Activated T-cell treated with anti-CD3 and anti-CD28 coated beads for 24 hours (primary cell): ENCODE data around the gene MRPL11.
"Not testable (repeated sequence)": the region's sequence is repeated elsewhere in the genome, so short reads cannot be mapped to it uniquely, and the experiment has no call there.

Source experiments
- DNase-seq: peaks from one replicate; pipeline ENCODE4 v3.0.0-alpha.2; 2020; ENCODE audit warnings: low read depth

MRPL11 gene

GRCh38 chr11:66431287-66431686 lies 7.4 kb downstream of the MRPL11 start:
- DNase-seq: not testable (repeated sequence)

- DNase-seq: peak; percentile 64
Observed at GRCh38 chr11:66429983-66430602, 8.6 kb downstream of the MRPL11 start.

GRCh38 chr11:66428933-66429332 lies 9.7 kb downstream of the MRPL11 start:
- DNase-seq: no peak

GRCh38 chr11:66426314-66426713 lies 12.3 kb downstream of the MRPL11 start:
- no peak for DNase-seq

- peak; percentile 83 for DNase-seq
Observed at GRCh38 chr11:66421492-66422205, 17.0 kb downstream of the MRPL11 start.

- DNase-seq: no peak
Observed at GRCh38 chr11:66420671-66421476, 17.8 kb downstream of the MRPL11 start, which contains the start of gene NPAS4. NPAS4 (plus strand) TSS chr11:66421035; CDS start chr11:66421180, 145 bp downstream.

GRCh38 chr11:66419825-66420224 lies 18.8 kb downstream of the MRPL11 start:
- no peak for DNase-seq

GRCh38 chr11:66418986-66419308 lies 19.7 kb downstream of the MRPL11 start:
- DNase-seq: no peak

- peak; percentile 62 for DNase-seq
Observed at GRCh38 chr11:66418168-66418985, 20.3 kb downstream of the MRPL11 start.

- DNase-seq: peak; percentile 24
Observed at GRCh38 chr11:66417000-66417399, 21.6 kb downstream of the MRPL11 start.

GRCh38 chr11:66415423-66415822 lies 23.2 kb downstream of the MRPL11 start:
- no peak for DNase-seq

GRCh38 chr11:66414120-66414934 lies 24.3 kb downstream of the MRPL11 start:
- DNase-seq: no peak

GRCh38 chr11:66413167-66413566 lies 25.5 kb downstream of the MRPL11 start:
- no peak for DNase-seq

GRCh38 chr11:66412110-66412509 lies 26.5 kb downstream of the MRPL11 start:
- no peak for DNase-seq

GRCh38 chr11:66411323-66411722 lies 27.3 kb downstream of the MRPL11 start:
- no peak for DNase-seq

- DNase-seq: no peak
Observed at GRCh38 chr11:66410191-66410590, 28.5 kb downstream of the MRPL11 start.

GRCh38 chr11:66409226-66409625 lies 29.4 kb downstream of the MRPL11 start:
- DNase-seq: no peak

- peak; percentile 87 for DNase-seq
Observed at GRCh38 chr11:66408488-66409214, 30.0 kb downstream of the MRPL11 start.

- DNase-seq: no peak
Observed at GRCh38 chr11:66407651-66408050, 31.0 kb downstream of the MRPL11 start.

- DNase-seq: no peak
Observed at GRCh38 chr11:66393954-66394353, 44.7 kb downstream of the MRPL11 start.

- no peak for DNase-seq
Observed at GRCh38 chr11:66391322-66391721, 47.3 kb downstream of the MRPL11 start.
